B cell (primary cell): ENCODE measurements around the gene MED31.

Experiments
- EZH2 ChIP-seq: IDR thresholded peaks from 2 replicates; pipeline ENCODE4 v1.6.1; 2012; ENCODE audit warnings: borderline replicate concordance, low read depth, mild to moderate bottlenecking, moderate library complexity, low read length; ENCODE audit not compliant: insufficient read depth, poor library complexity, severe bottlenecking
- TF ChIP-seq, protein P1 (sequence below): fragments of 200-600 bp; IDR thresholded peaks from one replicate; pipeline ENCODE4 v1.8.0; 2022; ENCODE audit warnings: antibody characterized with exemption, mild to moderate bottlenecking

DNA sequence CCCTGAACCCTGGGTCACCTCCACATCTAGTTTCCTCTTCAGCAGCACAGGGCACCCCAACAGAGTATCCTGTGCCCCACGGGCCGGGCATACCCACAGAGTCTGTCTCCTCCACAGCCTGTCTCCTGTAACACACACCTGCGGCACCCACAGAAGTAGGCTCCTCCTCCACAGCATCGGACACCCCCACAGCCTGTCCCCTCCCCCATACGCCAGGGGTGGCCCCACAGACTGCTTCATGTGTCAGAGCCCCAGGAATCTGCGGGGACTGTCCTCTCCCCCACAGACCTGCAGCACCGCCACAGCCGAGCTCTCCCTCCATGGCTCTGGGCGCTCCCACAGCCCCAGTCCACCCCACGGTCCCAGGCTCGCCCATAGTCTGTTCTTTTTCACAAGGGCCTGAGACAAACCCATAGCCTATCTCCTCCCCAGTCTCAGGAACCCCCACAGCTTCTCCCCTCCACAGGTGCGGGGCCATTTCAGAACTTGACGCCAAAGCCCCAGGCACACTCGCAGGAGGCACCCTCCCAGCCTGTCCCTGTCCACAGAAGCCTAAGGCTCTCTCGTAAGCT lies 12.3 kb downstream of the MED31 start:
- TF ChIP-seq, protein P1, sequence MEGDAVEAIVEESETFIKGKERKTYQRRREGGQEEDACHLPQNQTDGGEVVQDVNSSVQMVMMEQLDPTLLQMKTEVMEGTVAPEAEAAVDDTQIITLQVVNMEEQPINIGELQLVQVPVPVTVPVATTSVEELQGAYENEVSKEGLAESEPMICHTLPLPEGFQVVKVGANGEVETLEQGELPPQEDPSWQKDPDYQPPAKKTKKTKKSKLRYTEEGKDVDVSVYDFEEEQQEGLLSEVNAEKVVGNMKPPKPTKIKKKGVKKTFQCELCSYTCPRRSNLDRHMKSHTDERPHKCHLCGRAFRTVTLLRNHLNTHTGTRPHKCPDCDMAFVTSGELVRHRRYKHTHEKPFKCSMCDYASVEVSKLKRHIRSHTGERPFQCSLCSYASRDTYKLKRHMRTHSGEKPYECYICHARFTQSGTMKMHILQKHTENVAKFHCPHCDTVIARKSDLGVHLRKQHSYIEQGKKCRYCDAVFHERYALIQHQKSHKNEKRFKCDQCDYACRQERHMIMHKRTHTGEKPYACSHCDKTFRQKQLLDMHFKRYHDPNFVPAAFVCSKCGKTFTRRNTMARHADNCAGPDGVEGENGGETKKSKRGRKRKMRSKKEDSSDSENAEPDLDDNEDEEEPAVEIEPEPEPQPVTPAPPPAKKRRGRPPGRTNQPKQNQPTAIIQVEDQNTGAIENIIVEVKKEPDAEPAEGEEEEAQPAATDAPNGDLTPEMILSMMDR = no peak
- no peak for TF ChIP-seq EZH2
